MM.1S (cell line): ENCODE data around the gene CPEB1.

Source experiments
- DNase-seq: peaks from one replicate; pipeline ENCODE4 v3.0.0-alpha.2; 2015
- H2AFZ ChIP-seq: fragments of 300-600 bp; sonication (generic); 2 replicates; pipeline ENCODE4 v1.6.0; 2016; ENCODE audit warnings: antibody characterized with exemption, low read length
- H3F3A ChIP-seq: fragments of 300-600 bp; sonication (generic); 2 replicates; pipeline ENCODE4 v1.6.1; 2016; ENCODE audit warnings: mild to moderate bottlenecking, antibody characterized with exemption, low read length, moderate library complexity, mixed read lengths; ENCODE audit not compliant: insufficient read depth
- H3K27ac ChIP-seq: fragments of 300-600 bp; sonication (generic); 2 replicates; pipeline ENCODE4 v1.5.1; 2016; ENCODE audit warnings: mild to moderate bottlenecking, low read length
- H3K27me3 ChIP-seq: fragments of 300-600 bp; sonication (generic); replicated peaks from 2 replicates; pipeline ENCODE4 v1.6.0; 2016; ENCODE audit warnings: low read length; ENCODE audit not compliant: insufficient read depth
- H3K36me3 ChIP-seq: fragments of 300-600 bp; sonication (generic); replicated peaks from 2 replicates; pipeline ENCODE4 v1.6.1; 2016; ENCODE audit warnings: mild to moderate bottlenecking, low read length, mixed read lengths; ENCODE audit not compliant: insufficient read depth
- H3K4me1 ChIP-seq: fragments of 300-600 bp; sonication (generic); 2 replicates; pipeline ENCODE4 v1.6.1; 2016; ENCODE audit warnings: low read length, mixed read lengths
- H3K4me2 ChIP-seq: fragments of 300-600 bp; sonication (generic); 2 replicates; pipeline ENCODE4 v1.6.0; 2016; ENCODE audit warnings: low read depth, low read length
- H3K4me3 ChIP-seq: fragments of 300-600 bp; sonication (generic); 2 replicates; pipeline ENCODE4 v1.5.1; 2016; ENCODE audit warnings: low read length, mixed read lengths
- H3K79me2 ChIP-seq: fragments of 300-600 bp; sonication (generic); 2 replicates; pipeline ENCODE4 v1.6.1; 2016; ENCODE audit warnings: mixed run types, low read length, mixed read lengths
- H3K9ac ChIP-seq: fragments of 300-600 bp; sonication (generic); 2 replicates; pipeline ENCODE4 v1.6.1; 2016; ENCODE audit warnings: low read length, mixed read lengths
- H3K9me2 ChIP-seq: fragments of 300-600 bp; sonication (generic); replicated peaks from 2 replicates; pipeline ENCODE4 v1.6.1; 2016; ENCODE audit warnings: mild to moderate bottlenecking, low read length, mixed read lengths; ENCODE audit not compliant: insufficient read depth
- H3K9me3 ChIP-seq: fragments of 300-600 bp; sonication (generic); replicated peaks from 2 replicates; pipeline ENCODE4 v1.6.1; 2016; ENCODE audit warnings: mild to moderate bottlenecking, low read length, mixed read lengths; ENCODE audit not compliant: insufficient read depth
- H4K20me1 ChIP-seq: fragments of 300-600 bp; sonication (generic); 2 replicates; pipeline ENCODE4 v1.6.1; 2016; ENCODE audit warnings: mild to moderate bottlenecking, low read length, moderate library complexity, mixed read lengths; ENCODE audit not compliant: insufficient read depth
- EZH2 ChIP-seq: fragments of 300-600 bp; sonication (generic); optimal IDR thresholded peaks from 2 replicates; pipeline ENCODE3; 2017; ENCODE audit warnings: low read depth, mild to moderate bottlenecking, antibody characterized with exemption, low read length, mixed read lengths
- EZH2phosphoT487 ChIP-seq: fragments of 300-600 bp; sonication (generic); IDR thresholded peaks from 2 replicates; pipeline ENCODE4 v1.6.1; 2018; ENCODE audit warnings: antibody characterized with exemption, low read length
- TF ChIP-seq, protein P1 (sequence below): fragments of 300-600 bp; sonication (generic); IDR thresholded peaks from 2 replicates; pipeline ENCODE4 v1.5.1; 2016; ENCODE audit warnings: antibody characterized with exemption, low read length, mixed read lengths

The CPEB1 gene

DNA sequence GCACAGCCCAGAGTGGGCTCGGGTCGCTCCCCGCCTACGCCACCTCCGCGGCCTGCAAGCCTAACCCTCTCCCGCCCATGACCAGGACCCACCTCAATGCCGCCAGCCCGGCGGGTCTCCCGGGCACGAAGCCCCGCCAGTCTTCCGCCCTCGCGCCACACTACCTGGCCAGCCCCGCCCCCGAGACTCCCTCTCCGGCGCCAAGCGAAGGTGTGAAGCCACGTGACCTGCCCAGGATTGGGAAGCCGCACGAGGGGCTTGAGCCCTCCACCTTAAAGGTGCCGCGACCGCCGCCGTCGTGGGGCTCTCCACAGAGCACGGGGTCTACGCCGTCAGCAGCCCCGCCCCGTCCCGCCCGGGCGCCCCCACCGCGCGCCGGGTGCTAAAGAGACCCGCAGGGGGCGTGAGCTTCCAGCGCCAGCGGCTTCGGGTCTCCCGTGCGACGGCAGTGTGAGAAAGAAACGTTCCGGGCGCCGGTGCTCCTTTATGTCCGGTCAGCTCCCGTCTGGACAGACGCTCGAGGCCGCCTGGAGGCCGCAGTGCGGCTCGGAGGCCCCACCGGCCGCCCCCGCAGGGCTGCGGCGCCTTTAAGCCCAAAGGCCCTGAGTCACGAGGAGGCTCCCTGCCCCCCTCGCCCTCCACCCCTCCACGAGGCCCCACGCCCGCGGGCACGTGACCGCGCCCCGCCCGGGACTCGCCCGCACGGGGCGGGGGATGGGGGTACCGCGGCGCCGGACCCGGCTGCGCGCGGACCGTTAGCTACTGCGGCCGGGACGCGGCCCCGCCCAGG, at the start of gene CPEB1:
TSS of gene CPEB1 (minus strand) at position 319 of the 790 bp plus-strand sequence. CDS start 18,904 bp downstream, outside the sequence.
- TF ChIP-seq, protein P1, sequence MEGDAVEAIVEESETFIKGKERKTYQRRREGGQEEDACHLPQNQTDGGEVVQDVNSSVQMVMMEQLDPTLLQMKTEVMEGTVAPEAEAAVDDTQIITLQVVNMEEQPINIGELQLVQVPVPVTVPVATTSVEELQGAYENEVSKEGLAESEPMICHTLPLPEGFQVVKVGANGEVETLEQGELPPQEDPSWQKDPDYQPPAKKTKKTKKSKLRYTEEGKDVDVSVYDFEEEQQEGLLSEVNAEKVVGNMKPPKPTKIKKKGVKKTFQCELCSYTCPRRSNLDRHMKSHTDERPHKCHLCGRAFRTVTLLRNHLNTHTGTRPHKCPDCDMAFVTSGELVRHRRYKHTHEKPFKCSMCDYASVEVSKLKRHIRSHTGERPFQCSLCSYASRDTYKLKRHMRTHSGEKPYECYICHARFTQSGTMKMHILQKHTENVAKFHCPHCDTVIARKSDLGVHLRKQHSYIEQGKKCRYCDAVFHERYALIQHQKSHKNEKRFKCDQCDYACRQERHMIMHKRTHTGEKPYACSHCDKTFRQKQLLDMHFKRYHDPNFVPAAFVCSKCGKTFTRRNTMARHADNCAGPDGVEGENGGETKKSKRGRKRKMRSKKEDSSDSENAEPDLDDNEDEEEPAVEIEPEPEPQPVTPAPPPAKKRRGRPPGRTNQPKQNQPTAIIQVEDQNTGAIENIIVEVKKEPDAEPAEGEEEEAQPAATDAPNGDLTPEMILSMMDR: no peak
- TF ChIP-seq EZH2phosphoT487 (no peak), EZH2 (no peak)
- Histone ChIP-seq H3K79me2 (no peaks in the 10 kb centered on the region), H3K9ac (no peak within 1 kb of the TSS), H3K4me2 (peak within 1 kb of the TSS; percentile 57; the same call in 1 of the 2 replicates), H3K4me1 (no peaks in the 10 kb centered on the region), H3K27me3 (peaks cover 4% of the 10 kb centered on the region; the same call in 1 of the 2 replicates), H3K4me3 (peak within 1 kb of the TSS; percentile 20; the same call in 1 of the 2 replicates), H3K27ac (no peak within 1 kb of the TSS), H3K36me3 (no peaks in the 10 kb centered on the region), H3K9me3 (no peaks in the 10 kb centered on the region), H2AFZ (no peak within 1 kb of the TSS), H3K9me2 (no peaks in the 10 kb centered on the region), H4K20me1 (no peaks in the 10 kb centered on the region), H3F3A (no peaks in the 10 kb centered on the region)
- DNase-seq: no peak

DNA sequence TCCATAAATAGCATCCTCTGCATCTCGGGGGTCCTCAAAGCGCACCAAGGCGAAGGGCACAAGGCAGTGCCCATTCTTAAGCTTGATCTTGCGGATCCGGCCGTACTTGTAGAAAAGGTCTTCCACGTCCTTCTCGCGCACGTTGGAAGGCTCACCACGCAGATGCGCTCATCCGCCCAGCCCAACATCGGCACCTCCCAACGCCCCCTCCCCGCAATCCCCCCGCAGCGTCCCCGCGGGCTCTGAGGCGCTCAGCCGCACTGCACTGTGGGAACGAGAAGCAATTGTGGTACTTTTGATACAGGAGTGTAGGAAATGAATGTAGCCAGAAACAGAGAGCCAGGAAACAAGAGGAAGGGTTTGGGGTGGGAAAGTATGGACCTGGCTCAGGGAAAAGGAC, 45.0 kb upstream of the CPEB1 start:
- no peaks in the 10 kb centered on the region; the same call in 1 of the 2 replicates for H3F3A ChIP-seq
- no peaks in the 10 kb centered on the region for H3K9me3 ChIP-seq
- no peak for DNase-seq
- H3K4me1 ChIP-seq: no peaks in the 10 kb centered on the region
- TF ChIP-seq EZH2 (no peak), EZH2phosphoT487 (no peak)
- TF ChIP-seq, protein P1: no peak
- H3K4me2 ChIP-seq: no peak overlapping the region
- no peaks in the 10 kb centered on the region for H3K27me3 ChIP-seq
- no peak overlapping the region for H2AFZ ChIP-seq
- no peaks in the 10 kb centered on the region for H3K36me3 ChIP-seq
- no peaks in the 10 kb centered on the region for H4K20me1 ChIP-seq
- H3K9me2 ChIP-seq: no peaks in the 10 kb centered on the region
- no peaks in the 10 kb centered on the region for H3K79me2 ChIP-seq
- no peak overlapping the region for H3K9ac ChIP-seq
- no peak overlapping the region for H3K4me3 ChIP-seq
- no peak overlapping the region for H3K27ac ChIP-seq

DNA sequence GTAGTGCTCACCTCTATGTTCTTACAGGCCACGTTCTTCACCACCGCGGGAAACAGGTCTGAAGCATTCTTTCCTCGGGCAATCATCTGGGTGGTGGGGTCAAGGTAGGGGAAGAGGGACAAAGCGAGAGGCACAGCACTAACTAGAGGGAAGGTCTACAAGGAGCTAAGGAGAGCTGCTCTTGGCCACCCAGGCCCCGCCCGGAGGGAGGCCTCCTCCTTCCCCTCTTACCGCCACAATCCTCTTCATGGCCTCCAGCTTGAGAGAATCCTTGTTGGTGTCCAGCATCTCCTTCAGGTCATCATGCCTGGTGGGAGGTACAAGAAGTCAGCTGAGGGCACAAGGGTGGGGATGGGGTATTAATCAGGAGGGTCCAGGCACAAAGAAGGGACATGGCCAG, 42.0 kb upstream of the CPEB1 start:
- Histone ChIP-seq H3K4me1 (no peaks in the 10 kb centered on the region), H2AFZ (no peak overlapping the region), H3K4me2 (no peak overlapping the region), H3K9me2 (no peaks in the 10 kb centered on the region), H3K27me3 (no peaks in the 10 kb centered on the region), H3K4me3 (no peak overlapping the region), H3K9ac (no peak overlapping the region), H3F3A (no peaks in the 10 kb centered on the region; the same call in 1 of the 2 replicates), H3K9me3 (no peaks in the 10 kb centered on the region), H3K79me2 (no peaks in the 10 kb centered on the region), H3K36me3 (no peaks in the 10 kb centered on the region), H4K20me1 (no peaks in the 10 kb centered on the region), H3K27ac (no peak overlapping the region)
- TF ChIP-seq, protein P1: no peak
- TF ChIP-seq EZH2 (no peak), EZH2phosphoT487 (no peak)
- no peak for DNase-seq
